GM12865 (cell line): ENCODE measurements around the gene RSRC1.

Experiments used
- DNase-seq: peaks from one replicate; pipeline ENCODE4 v3.0.0; 2010; ENCODE audit warnings: low read depth
- H3K4me3 ChIP-seq: 2 replicates; pipeline ENCODE4 v1.5.1; 2011; ENCODE audit warnings: mild to moderate bottlenecking, low read depth, low read length, control low read depth
- TF ChIP-seq, protein P1 (sequence below): IDR thresholded peaks from 2 replicates; pipeline ENCODE4 v1.5.1; 2011; ENCODE audit warnings: low read length, control low read depth, low read depth, inconsistent platforms; ENCODE audit not compliant: insufficient read depth; ENCODE audit errors: missing control alignments

The RSRC1 gene

DNA sequence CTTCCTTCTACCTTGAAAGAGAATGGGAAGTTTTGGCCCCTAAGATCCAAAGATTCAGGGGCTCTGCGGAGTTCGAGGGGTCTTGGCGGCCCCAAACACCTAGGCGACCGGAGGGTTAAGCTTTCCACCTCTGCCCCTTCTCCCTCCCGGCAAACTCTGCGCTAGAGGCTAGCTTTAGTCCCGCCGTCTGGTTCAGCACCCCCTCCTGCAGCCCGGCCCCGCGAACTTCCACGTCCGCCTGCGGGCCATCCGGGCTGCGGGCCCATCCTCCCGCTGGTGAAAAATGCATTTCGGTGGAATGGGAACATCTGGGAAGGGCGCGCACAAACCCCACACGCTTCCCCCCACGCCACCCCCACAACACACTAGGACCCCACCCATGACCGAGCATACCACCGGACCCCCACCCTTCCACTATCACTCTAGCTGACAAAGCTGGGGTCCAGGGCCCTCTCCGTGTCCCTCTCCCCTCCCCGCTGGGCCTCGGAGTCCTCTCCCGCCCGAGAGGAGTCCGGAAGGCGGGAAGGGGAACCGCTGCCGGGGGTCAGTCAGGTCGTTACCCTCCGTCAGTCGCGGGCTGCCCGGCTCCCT lies 4.7 kb upstream of the RSRC1 start:
- H3K4me3 ChIP-seq = peak overlapping the region; percentile 24
- DNase-seq = no peak
- TF ChIP-seq, protein P1, sequence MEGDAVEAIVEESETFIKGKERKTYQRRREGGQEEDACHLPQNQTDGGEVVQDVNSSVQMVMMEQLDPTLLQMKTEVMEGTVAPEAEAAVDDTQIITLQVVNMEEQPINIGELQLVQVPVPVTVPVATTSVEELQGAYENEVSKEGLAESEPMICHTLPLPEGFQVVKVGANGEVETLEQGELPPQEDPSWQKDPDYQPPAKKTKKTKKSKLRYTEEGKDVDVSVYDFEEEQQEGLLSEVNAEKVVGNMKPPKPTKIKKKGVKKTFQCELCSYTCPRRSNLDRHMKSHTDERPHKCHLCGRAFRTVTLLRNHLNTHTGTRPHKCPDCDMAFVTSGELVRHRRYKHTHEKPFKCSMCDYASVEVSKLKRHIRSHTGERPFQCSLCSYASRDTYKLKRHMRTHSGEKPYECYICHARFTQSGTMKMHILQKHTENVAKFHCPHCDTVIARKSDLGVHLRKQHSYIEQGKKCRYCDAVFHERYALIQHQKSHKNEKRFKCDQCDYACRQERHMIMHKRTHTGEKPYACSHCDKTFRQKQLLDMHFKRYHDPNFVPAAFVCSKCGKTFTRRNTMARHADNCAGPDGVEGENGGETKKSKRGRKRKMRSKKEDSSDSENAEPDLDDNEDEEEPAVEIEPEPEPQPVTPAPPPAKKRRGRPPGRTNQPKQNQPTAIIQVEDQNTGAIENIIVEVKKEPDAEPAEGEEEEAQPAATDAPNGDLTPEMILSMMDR = no peak

DNA sequence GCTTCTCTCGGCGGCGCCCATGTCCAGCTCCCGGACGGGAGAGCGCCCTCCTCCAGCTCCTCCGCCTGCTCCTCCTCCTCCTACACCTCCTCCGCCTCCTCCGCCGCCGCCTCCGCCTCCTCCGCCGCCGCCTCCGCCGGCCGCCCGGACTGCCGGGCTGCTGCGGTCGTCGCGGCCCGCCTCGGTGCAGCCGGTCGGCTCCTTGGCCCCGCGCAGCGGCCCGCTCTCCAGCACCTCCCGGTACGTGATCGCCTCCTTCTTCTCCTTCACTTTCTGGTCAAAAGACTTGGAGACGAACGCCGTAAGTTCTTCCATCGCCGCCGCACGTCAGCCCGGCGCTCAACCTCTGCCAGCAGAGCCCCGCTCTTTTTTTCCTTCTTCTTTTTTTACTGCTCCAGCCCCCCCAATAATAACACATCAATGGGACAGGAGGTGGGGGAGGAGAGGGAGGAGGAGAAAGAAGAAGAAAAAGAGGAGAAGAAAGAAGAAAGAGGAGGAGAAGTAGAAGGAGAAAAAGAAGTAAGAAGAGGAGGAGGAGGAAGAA lies 4.1 kb upstream of the RSRC1 start:
- DNase-seq = no peak
- H3K4me3 ChIP-seq = peak overlapping the region; percentile 53
- TF ChIP-seq, protein P1 = no peak

DNA sequence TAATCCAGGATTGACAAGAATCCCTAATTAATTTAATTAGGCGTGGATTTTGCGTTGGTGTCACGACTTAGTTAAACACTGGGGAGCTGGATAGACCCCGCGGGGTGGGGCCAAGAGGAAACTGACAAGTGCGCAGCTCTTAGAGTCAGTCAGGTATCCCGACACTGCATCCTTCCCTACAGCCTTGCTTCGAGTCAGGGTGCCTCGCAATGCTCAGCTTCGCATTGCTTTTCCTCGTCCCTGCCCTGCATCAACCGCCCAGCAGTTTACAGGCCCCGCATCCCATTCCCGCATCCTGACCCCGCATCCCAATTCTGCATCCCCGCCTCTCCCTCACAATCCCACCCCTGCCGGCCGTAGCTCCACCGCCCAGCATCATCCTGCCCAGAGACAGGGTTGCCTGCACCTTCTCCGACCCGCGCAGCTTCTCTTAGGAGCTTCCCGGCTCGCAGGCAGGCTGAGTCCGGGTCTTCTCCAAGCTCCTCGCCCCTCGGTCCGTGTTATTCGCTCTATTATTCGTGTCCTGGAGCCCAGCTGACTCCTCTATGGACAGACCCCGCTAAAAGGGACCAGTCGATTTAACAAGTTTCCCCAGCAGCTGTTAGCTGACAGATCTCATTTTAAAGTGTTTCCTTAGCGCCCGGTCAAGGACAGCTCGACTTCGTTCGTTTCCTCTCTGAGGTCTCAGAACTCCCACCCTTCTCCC lies 3.0 kb upstream of the RSRC1 start:
- DNase-seq = no peak
- H3K4me3 ChIP-seq = peak overlapping the region; percentile 53; the same call in 1 of the 2 replicates
- TF ChIP-seq, protein P1 = no peak

DNA sequence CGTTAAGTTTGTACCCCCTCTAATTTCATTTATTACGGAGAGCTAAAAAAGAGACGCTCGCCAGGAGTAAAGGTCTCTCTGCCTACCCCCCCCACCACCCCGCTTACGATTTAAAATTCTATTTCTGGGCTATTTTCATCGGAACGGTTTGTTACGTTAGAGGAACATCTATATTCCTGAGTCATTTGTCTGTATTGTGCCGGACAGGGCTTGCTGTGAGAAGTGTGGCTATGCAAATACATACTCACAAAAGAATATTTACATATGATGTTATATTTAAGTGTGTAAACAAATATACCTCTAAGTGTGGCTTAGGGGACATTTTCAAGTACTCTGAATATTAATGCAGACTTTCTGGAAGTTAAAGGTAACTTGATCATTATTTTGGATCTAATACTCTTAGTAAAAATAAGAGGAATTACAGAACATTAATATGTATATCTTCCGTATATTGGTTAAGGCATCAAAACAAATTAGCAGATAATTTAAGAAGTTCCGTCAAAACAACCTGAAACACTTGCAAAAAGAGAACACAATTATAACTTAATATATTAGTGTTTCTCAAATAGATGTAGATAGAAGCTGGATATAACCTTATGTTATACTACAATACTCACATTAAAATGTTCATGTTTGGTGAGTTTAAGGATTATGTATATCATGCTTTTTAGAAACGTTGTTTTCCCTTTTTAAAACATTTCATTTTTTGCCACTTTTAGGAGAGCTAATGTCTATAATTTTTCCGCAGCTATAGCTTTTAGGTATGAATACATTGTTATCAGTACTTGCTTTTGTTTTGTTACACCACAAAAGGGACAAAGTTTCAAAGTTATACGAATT lies 2.1 kb upstream of the RSRC1 start:
- no peak for DNase-seq
- no peak overlapping the region for H3K4me3 ChIP-seq
- TF ChIP-seq, protein P1 = no peak

DNA sequence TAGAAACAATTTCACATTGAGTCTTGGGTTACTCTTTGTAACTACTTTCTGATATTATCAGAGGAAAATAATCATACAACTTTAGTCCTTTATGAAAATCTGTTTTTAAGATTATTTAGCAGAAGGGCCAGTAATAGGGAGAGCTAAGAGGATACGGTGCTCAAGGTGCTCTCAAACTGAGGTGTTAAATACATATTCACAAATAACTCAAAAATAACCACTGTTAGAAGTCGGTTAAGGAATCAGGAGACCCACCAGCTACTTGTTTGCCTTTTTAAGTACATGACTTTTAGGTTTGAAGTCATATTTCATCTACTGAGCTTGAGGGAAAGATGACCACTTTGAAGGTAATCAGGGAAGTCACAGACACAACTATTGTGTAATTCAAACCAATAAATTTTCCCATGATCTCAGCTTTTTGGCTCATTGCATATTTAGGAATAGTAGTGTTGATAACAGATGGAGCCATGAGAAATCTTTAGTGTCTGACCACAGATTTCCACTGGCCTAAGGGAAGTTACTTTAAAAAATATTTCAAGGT lies 1.4 kb upstream of the RSRC1 start:
- H3K4me3 ChIP-seq = no peak overlapping the region
- TF ChIP-seq, protein P1 = no peak
- no peak for DNase-seq

DNA sequence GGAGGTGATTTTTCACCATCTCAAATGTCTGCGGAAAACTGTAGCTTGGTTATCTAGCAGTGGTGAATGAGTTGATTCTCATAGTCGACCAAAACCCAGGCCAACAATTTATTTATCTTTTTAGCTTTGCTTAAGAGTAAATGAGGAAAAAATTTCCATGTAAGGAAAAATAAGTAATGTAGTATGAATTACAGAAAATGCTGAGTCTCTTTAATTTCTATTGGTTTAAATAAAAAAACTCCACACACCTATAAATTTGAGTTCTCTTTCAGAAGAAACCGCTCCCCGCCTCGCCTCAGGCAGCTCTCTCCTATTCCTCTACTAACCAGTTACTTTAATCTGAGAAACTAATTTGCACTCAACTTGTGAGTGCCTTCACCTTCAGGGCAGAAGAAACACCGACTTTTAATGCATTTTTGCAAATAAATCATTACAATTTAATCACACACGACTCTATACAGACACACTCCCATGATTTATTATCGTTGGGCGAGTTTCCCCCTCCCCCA lies 540 bp upstream of the RSRC1 start:
- DNase-seq = no peak
- TF ChIP-seq, protein P1 = no peak
- H3K4me3 ChIP-seq = peak overlapping the region; percentile 84
